Hepatocyte (in vitro differentiated cells): Measurements from ENCODE around the gene INSIG1.

Experiments
- CTCF ChIP-seq: fragments of 200-600 bp; sonication (generic); IDR thresholded peaks from 2 replicates; pipeline ENCODE4 v1.5.1; 2016; ENCODE audit warnings: antibody characterized with exemption, mild to moderate bottlenecking; ENCODE audit not compliant: poor library complexity
- EZH2 ChIP-seq: fragments of 200-600 bp; sonication (generic); IDR thresholded peaks from 2 replicates; pipeline ENCODE4 v1.6.1; 2016; ENCODE audit warnings: antibody characterized with exemption, mild to moderate bottlenecking, borderline replicate concordance
- EZH2phosphoT487 ChIP-seq: fragments of 200-600 bp; sonication (generic); IDR thresholded peaks from one replicate; pipeline ENCODE4 v1.6.1; 2018; ENCODE audit warnings: antibody characterized with exemption, mild to moderate bottlenecking, low read depth, moderate library complexity; ENCODE audit not compliant: unreplicated experiment, severe bottlenecking

DNA sequence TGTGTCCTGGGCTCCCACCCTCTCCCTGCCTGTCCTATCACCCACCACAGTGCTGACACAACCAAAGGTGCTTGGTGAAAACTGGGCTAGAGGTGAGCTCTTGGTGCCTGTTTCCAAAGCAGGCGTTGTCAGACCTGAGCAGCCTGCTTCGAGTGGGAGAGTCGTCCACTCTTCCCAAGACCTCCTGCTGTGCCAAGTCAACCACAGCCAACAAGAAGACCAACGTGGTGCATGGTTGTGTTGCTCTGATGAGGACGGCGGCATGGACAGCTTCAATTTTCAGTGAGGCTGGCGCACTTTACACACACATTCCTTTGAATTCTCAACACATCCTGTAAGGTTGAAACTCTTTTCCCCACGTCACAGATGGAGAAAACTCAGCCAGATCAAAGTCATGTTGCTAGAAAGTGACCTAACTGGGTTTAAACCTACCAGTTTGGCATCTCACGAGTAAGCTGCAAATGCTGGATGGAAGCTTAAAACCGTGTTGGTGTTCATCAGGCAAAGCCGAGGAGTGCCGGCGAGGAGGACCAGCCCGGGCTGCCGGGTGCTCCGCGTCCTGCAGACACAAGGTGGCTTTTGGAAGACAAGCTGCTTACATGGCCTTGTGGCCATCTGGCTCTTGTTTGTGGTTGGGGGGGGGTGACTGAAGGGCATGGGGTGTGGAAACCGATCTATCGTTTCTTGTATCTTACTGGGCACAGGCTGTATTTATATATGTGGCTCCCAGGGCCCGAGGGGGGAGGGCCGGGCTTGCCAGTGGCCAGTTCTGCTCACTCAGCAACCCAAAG lies 39.3 kb downstream of the INSIG1 start:
- no peak for TF ChIP-seq CTCF
- TF ChIP-seq EZH2 = no peak
- TF ChIP-seq EZH2phosphoT487 = no peak
